ENCODE results near the gene BHLHE23. TPM values are rescaled to one million over a fixed set of nuclear protein-coding genes. Genes with fewer than 3 reads are reported as not detected.

Gene BHLHE23
- total and polyA plus RNA-seq, 2 donors from 2014 or later: not detected

DNA sequence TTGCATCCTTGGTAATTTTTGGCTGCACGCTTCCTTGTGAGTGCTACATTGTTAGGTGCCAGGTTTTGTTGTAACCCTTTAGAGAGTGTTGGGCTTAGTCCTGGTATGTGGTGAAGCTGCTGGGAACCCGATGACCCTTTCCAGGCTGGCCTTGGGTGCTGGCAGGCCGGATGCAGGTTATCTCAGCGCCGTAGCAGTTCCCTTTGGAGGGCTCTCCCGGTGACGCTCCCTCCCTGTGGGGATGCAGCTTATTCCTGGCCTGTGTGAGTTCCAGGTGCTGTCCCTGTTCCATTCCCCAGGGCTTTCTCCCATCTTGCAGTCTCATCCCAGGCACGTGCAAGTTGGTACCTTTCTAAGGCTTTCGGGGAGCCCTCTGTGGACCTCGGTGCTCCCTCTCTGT, 13.9 kb upstream of the BHLHE23 start:
- H3K4me1 ChIP-seq (ENCODE audit: control insufficient read depth in 2 of 3, insufficient read depth in 2 of 3, low read depth in 1 of 3, low read length in 3 of 3): no peaks in the 10 kb centered on the region
- intact Hi-C loops (cut with DNase I): no loop called here
- H3K4me3 ChIP-seq (ENCODE audit: low read length in 3 of 3): no peak overlapping the region
- TF ChIP-seq CTCF (IDR thresholded peaks at IDR 0.05; ENCODE audit: borderline replicate concordance, extremely low read depth, insufficient read depth): no peak
- H3K27me3 ChIP-seq (ENCODE audit: control insufficient read depth, insufficient read depth, low read length): peaks cover 8% of the 10 kb centered on the region
- no peaks in the 10 kb centered on the region for H3K9me3 ChIP-seq (ENCODE audit: control insufficient read depth in 2 of 3, insufficient read depth in 1 of 3, low read length in 3 of 3)
- no peak overlapping the region for H3K27ac ChIP-seq (ENCODE audit: low read depth in 2 of 2, low read length in 2 of 2)
- no peaks in the 10 kb centered on the region for H3K36me3 ChIP-seq (ENCODE audit: control insufficient read depth in 2 of 3, insufficient read depth in 3 of 3, low read length in 3 of 3)
- FAIRE-seq: no peak
- no peak overlapping the region for H3K9ac ChIP-seq (ENCODE audit: low read length in 3 of 3)
- peak in 1 of 5 donors; percentile 32 for DNase-seq

- Histone ChIP-seq H3K36me3 (ENCODE audit: control insufficient read depth in 2 of 3, insufficient read depth in 3 of 3, low read length in 3 of 3) (no peaks in the 10 kb centered on the region), H3K9me3 (ENCODE audit: control insufficient read depth in 2 of 3, insufficient read depth in 1 of 3, low read length in 3 of 3) (peaks cover 0 to 12% (median 0%) of the 10 kb centered on the region in 3 donors), H3K27me3 (ENCODE audit: control insufficient read depth, insufficient read depth, low read length) (peaks cover 2% of the 10 kb centered on the region), H3K4me1 (ENCODE audit: control insufficient read depth in 2 of 3, insufficient read depth in 2 of 3, low read depth in 1 of 3, low read length in 3 of 3) (no peaks in the 10 kb centered on the region), H3K9ac (ENCODE audit: low read length in 3 of 3) (no peak overlapping the region), H3K27ac (ENCODE audit: low read depth in 2 of 2, low read length in 2 of 2) (no peak overlapping the region), H3K4me3 (ENCODE audit: low read length in 3 of 3) (no peak overlapping the region)
- DNase-seq (peak in 2 of 5 donors; percentile 35 to 50), FAIRE-seq (no peak)
- intact Hi-C loops (cut with DNase I): no loop called here
- TF ChIP-seq CTCF (IDR thresholded peaks at IDR 0.05; ENCODE audit: borderline replicate concordance, extremely low read depth, insufficient read depth): no peak
These were observed 11.2 kb upstream of the BHLHE23 start for GRCh38 chr20:63017826-63018411.

DNA sequence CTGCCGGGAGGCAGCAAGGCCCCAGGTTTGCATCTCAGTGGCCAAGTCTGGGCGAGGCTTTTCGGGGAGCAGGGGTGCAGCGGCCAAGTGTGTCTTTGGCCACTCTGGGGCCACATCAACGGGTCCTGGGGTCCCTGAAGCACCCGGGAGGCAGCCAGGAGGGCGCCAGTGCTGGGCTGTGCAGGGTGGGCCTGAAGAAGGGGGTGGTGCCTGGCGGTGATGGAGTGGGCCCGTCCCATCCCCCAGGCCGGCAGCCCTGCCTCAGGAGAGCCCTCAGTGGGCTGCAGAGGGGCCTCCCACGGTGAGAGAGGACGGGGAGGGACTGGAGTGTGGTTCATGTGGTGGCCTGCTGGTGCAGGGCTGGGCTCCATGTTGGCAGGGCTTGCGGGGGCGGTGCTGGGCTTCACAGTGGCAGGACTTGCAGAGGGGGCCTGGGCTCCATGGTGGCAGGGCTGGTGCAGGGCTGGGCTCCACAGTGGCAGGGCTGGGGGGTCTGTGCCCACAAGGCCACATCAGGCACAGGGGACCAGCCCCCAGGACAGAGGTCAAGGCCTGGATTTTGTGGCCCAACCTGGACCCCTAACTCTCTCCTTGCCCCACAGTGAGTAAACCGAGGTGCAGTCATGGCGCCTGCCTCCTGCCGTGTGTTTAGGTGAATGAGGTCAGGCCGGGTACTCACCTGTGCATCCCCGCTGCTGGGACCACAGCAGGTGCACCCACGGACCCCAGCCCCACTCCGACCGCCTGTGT, 10.5 kb upstream of the BHLHE23 start:
- Histone ChIP-seq H3K4me3 (ENCODE audit: low read length in 3 of 3) (no peak overlapping the region), H3K27me3 (ENCODE audit: control insufficient read depth, insufficient read depth, low read length) (no peaks in the 10 kb centered on the region), H3K27ac (ENCODE audit: low read depth in 2 of 2, low read length in 2 of 2) (no peak overlapping the region), H3K9me3 (ENCODE audit: control insufficient read depth in 2 of 3, insufficient read depth in 1 of 3, low read length in 3 of 3) (peaks cover 0 to 17% (median 0%) of the 10 kb centered on the region in 3 donors), H3K4me1 (ENCODE audit: control insufficient read depth in 2 of 3, insufficient read depth in 2 of 3, low read depth in 1 of 3, low read length in 3 of 3) (no peaks in the 10 kb centered on the region), H3K9ac (ENCODE audit: low read length in 3 of 3) (no peak overlapping the region), H3K36me3 (ENCODE audit: control insufficient read depth in 2 of 3, insufficient read depth in 3 of 3, low read length in 3 of 3) (no peaks in the 10 kb centered on the region)
- DNase-seq (peak in 2 of 5 donors; percentile 35 to 66), FAIRE-seq (no peak)
- TF ChIP-seq CTCF (IDR thresholded peaks at IDR 0.05; ENCODE audit: borderline replicate concordance, extremely low read depth, insufficient read depth): no peak
- intact Hi-C loops (cut with DNase I): no loop called here

Data from kidney (tissue), 14 donors.